GM08714 (cell line): ENCODE results near the gene MRPS16.
"Not testable (repeated sequence)": the region's sequence is repeated elsewhere in the genome, so short reads cannot be mapped to it uniquely, and the experiment has no call there.

Source experiments
- H3K4me3 ChIP-seq: fragments of 200-500 bp; sonication (Bioruptor generic); 2 replicates; pipeline ENCODE4 v1.5.1; 2014; ENCODE audit warnings: mild to moderate bottlenecking, low read length, inconsistent platforms
- ZNF274 ChIP-seq: IDR thresholded peaks from 2 replicates; pipeline ENCODE4 v1.6.1; 2012; ENCODE audit warnings: mild to moderate bottlenecking, low read depth, low read length

Gene MRPS16

GRCh38 chr10:73252445-73253224 is at the start of gene MRPS16:
MRPS16 (minus strand) TSS chr10:73252644; CDS start chr10:73252482, 162 bp downstream.
- TF ChIP-seq ZNF274 = no peak
- peak within 1 kb of the TSS; percentile 83 for H3K4me3 ChIP-seq

GRCh38 chr10:73296946-73297345 is 44.5 kb upstream of the MRPS16 start:
- TF ChIP-seq ZNF274 = no peak
- H3K4me3 ChIP-seq = no peak overlapping the region

GRCh38 chr10:73293461-73293860 is 41.0 kb upstream of the MRPS16 start:
- TF ChIP-seq ZNF274 = no peak
- no peak overlapping the region for H3K4me3 ChIP-seq

- TF ChIP-seq ZNF274 = no peak
- no peak overlapping the region for H3K4me3 ChIP-seq
Measured at GRCh38 chr10:73289958-73290357, 37.5 kb upstream of the MRPS16 start.

GRCh38 chr10:73287441-73287840 is 35.0 kb upstream of the MRPS16 start:
- no peak overlapping the region for H3K4me3 ChIP-seq
- no peak for TF ChIP-seq ZNF274

- TF ChIP-seq ZNF274 = no peak
- H3K4me3 ChIP-seq = no peak overlapping the region
Measured at GRCh38 chr10:73281097-73281496, 28.7 kb upstream of the MRPS16 start.

GRCh38 chr10:73264423-73264822 is 12.0 kb upstream of the MRPS16 start:
- TF ChIP-seq ZNF274 = no peak
- H3K4me3 ChIP-seq = no peak overlapping the region

GRCh38 chr10:73263693-73264347 is 11.4 kb upstream of the MRPS16 start:
- H3K4me3 ChIP-seq = no peak overlapping the region
- TF ChIP-seq ZNF274 = no peak

GRCh38 chr10:73262880-73263555 is 10.6 kb upstream of the MRPS16 start:
- H3K4me3 ChIP-seq = no peak overlapping the region

GRCh38 chr10:73262105-73262730 is 9.8 kb upstream of the MRPS16 start:
- H3K4me3 ChIP-seq = no peak overlapping the region
- TF ChIP-seq ZNF274 = no peak

More at GRCh38 chr10:73262880-73263555, 10.6 kb upstream of the MRPS16 start:
- no peak for TF ChIP-seq ZNF274

GRCh38 chr10:73261362-73261995 is 9.0 kb upstream of the MRPS16 start:
- TF ChIP-seq ZNF274 = no peak
- no peak overlapping the region for H3K4me3 ChIP-seq

- H3K4me3 ChIP-seq = not testable (repeated sequence)
Measured at GRCh38 chr10:73258612-73259011, 6.2 kb upstream of the MRPS16 start.

- TF ChIP-seq ZNF274 = no peak
Measured at GRCh38 chr10:73253225-73253555, 746 bp upstream of the MRPS16 start.

More at GRCh38 chr10:73253225-73253555, 746 bp upstream of the MRPS16 start:
- peak overlapping the region; percentile 83 for H3K4me3 ChIP-seq
